Measurements from ENCODE around the gene RCAN2.

Gene RCAN2

GRCh38 chr6:46217671-46218131, 273.5 kb downstream of the RCAN2 start:
- TF ChIP-seq TAF1 (IDR thresholded peaks at IDR 0.05; ENCODE audit: borderline replicate concordance, insufficient read depth, low read length), result no peak
- no peak for TF ChIP-seq FOXP2 (optimal IDR thresholded peaks at IDR 0.05; ENCODE audit: borderline replicate concordance, extremely low read depth, extremely low read length, insufficient read depth)
- TF ChIP-seq REST (IDR thresholded peaks at IDR 0.05; ENCODE audit: insufficient read depth in 1 of 2, low read depth in 2 of 2, low read length in 2 of 2), result no peak
- no peak for TF ChIP-seq SIN3A (IDR thresholded peaks at IDR 0.05; ENCODE audit: borderline replicate concordance, insufficient read depth, low read length)
- no peak for TF ChIP-seq POLR2AphosphoS5 (IDR thresholded peaks at IDR 0.05; ENCODE audit: low read depth, low read length)

- no peak for TF ChIP-seq TAF1 (IDR thresholded peaks at IDR 0.05; ENCODE audit: borderline replicate concordance, insufficient read depth, low read length)
- TF ChIP-seq FOXP2 (optimal IDR thresholded peaks at IDR 0.05; ENCODE audit: borderline replicate concordance, extremely low read depth, extremely low read length, insufficient read depth), result no peak
- TF ChIP-seq POLR2AphosphoS5 (IDR thresholded peaks at IDR 0.05; ENCODE audit: low read depth, low read length), result no peak
- no peak for TF ChIP-seq SIN3A (IDR thresholded peaks at IDR 0.05; ENCODE audit: borderline replicate concordance, insufficient read depth, low read length)
- no peak for TF ChIP-seq REST (IDR thresholded peaks at IDR 0.05; ENCODE audit: insufficient read depth in 1 of 2, low read depth in 2 of 2, low read length in 2 of 2)
These were observed 274.4 kb downstream of the RCAN2 start for GRCh38 chr6:46216879-46217278.

- TF ChIP-seq REST (IDR thresholded peaks at IDR 0.05; ENCODE audit: insufficient read depth in 1 of 2, low read depth in 2 of 2, low read length in 2 of 2) (no peak), FOXP2 (optimal IDR thresholded peaks at IDR 0.05; ENCODE audit: borderline replicate concordance, extremely low read depth, extremely low read length, insufficient read depth) (no peak), POLR2AphosphoS5 (IDR thresholded peaks at IDR 0.05; ENCODE audit: low read depth, low read length) (no peak), SIN3A (IDR thresholded peaks at IDR 0.05; ENCODE audit: borderline replicate concordance, insufficient read depth, low read length) (no peak), TAF1 (IDR thresholded peaks at IDR 0.05; ENCODE audit: borderline replicate concordance, insufficient read depth, low read length) (no peak)
These were observed 275.5 kb downstream of the RCAN2 start for GRCh38 chr6:46215777-46216176.

- TF ChIP-seq FOXP2 (optimal IDR thresholded peaks at IDR 0.05; ENCODE audit: borderline replicate concordance, extremely low read depth, extremely low read length, insufficient read depth) (no peak), TAF1 (IDR thresholded peaks at IDR 0.05; ENCODE audit: borderline replicate concordance, insufficient read depth, low read length) (no peak), REST (IDR thresholded peaks at IDR 0.05; ENCODE audit: insufficient read depth in 1 of 2, low read depth in 2 of 2, low read length in 2 of 2) (no peak), POLR2AphosphoS5 (IDR thresholded peaks at IDR 0.05; ENCODE audit: low read depth, low read length) (no peak), SIN3A (IDR thresholded peaks at IDR 0.05; ENCODE audit: borderline replicate concordance, insufficient read depth, low read length) (no peak)
These were observed 276.0 kb downstream of the RCAN2 start for GRCh38 chr6:46215213-46215612.

- TF ChIP-seq POLR2AphosphoS5 (IDR thresholded peaks at IDR 0.05; ENCODE audit: low read depth, low read length) (no peak), REST (IDR thresholded peaks at IDR 0.05; ENCODE audit: insufficient read depth in 1 of 2, low read depth in 2 of 2, low read length in 2 of 2) (no peak), SIN3A (IDR thresholded peaks at IDR 0.05; ENCODE audit: borderline replicate concordance, insufficient read depth, low read length) (no peak), TAF1 (IDR thresholded peaks at IDR 0.05; ENCODE audit: borderline replicate concordance, insufficient read depth, low read length) (no peak), FOXP2 (optimal IDR thresholded peaks at IDR 0.05; ENCODE audit: borderline replicate concordance, extremely low read depth, extremely low read length, insufficient read depth) (no peak)
These were observed 279.3 kb downstream of the RCAN2 start for GRCh38 chr6:46211917-46212316.

All from PFSK-1 (cell line).